HG02973 (cell line): ENCODE results near the gene TMEM235.
A peak's percentile ranks its signal among the peaks of the same experiment; 100 is the strongest.

Source experiments
- ATAC-seq: cut with Tn5 transposase; IDR thresholded peaks from one replicate; pipeline ENCODE4 v1.9.1; 2021; ENCODE audit warnings: moderate library complexity; ENCODE audit not compliant: unreplicated experiment

TMEM235 gene

DNA sequence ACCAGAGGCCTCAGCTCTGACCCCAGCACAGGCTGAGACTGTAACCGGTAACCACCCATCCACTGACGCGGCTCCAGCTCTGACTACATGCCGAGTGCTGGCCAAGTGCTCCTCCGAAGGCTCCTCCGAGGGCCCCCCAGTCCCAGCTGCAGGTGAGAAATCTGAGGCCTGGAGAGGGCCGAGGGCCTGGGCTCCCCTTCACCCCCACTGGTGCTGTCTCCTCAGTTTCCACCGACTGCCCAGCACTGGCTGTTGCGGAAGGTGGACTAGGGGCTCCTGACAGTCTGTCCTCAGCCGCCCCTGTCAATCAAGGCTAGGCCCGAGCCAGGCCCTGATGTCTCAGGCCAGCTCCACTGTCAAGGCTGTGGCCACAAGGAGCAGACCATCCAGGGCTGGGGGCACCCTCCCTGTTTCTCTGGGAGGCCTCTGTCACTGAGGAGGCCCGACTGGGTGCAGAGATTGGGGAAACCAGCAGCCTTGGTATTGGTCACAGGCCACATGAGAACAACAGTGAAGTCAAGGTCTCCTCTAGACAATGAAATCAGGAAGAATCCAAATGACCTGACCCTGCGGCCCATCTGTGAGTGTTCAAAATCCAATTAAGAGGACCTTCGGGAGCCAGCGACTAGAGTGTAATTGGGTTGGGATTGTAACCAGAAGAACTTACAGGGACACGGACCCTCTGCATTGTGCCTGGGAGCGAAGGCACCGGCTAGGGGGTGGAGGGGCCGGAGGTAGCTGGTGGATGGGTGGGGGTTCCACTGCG is 5.1 kb downstream of the TMEM235 start:
- ATAC-seq, result no peak

DNA sequence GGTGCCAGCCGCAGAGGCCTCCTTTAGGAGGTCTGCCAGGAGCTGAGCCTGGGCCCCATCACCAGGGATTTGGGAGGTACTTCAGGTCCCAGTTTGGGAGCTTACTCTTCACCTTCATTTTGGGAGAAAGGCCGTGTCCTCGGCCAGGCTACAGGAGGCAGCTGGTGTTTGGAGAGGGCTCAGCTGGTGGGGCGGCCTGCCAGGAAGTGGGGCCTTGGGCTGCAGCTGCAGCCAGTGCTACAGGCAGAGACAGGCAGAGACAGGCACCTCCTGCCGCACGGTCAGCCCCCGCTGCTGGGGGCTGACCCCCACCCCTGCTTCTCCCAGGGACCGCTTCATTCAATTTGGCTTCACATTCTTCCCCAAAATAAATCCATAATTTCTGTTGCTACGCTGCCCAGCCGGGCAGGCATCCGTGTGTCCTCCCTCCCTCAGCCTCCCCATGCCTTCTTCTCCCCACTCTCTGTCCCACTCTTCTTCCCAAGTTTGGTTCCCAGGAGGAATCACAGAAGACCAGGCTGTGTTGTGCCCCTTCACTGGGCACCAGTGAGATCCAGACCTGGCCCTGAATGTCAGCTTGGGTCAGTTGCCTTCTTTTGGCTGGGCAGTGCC is 6.1 kb downstream of the TMEM235 start:
- no peak for ATAC-seq

DNA sequence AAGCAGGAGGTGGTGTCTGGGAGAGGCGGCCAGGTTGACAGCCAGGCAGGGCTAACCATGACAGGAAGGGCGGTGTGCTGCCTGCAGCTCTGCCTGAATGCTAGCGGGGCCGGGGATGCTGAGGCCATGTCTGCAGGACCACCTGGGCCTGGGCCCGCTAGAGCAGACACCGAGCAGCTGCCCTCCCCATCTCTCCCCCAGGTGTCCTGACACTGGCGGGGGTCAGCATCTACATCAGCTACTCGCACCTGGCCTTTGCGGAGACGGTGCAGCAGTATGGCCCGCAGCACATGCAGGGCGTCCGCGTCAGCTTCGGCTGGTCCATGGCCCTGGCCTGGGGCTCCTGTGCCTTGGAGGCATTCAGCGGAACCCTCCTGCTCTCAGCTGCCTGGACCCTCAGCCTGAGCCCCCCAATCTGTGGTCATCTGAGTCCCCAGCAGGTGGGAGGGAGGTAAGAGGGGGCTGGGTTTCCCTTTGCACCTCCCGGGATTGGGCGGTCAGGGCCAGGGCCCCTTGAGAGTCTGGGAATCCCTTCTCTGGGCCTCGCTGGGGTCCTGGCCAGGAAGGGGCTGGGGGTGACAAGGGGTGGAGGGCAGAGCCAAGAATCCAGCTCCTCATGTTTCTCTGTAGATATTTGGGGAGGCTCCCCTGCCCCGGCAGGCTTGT is 7.5 kb downstream of the TMEM235 start:
- no peak for ATAC-seq

DNA sequence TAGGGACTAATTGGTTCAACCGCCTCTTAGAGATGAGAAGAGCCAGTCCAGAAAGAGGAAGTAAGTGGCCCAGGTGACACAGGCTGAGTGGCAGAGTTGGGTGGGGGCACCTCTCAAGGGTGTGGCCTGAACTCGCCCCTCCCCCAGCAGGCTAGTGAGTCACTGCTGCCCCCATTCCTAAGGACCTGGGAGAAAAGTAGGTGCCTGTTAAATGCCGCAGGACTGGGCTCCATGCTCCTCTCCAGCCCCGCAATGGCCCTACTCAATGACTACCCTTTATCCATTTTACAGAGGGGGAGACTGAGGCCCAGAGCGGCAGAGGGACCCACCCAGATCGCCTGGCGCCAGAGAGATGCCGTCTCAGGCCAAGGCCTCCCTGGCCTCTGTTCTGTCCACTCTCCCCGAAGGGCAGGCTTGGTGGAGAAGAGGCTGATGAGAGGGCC is 8.1 kb downstream of the TMEM235 start:
- no peak for ATAC-seq

DNA sequence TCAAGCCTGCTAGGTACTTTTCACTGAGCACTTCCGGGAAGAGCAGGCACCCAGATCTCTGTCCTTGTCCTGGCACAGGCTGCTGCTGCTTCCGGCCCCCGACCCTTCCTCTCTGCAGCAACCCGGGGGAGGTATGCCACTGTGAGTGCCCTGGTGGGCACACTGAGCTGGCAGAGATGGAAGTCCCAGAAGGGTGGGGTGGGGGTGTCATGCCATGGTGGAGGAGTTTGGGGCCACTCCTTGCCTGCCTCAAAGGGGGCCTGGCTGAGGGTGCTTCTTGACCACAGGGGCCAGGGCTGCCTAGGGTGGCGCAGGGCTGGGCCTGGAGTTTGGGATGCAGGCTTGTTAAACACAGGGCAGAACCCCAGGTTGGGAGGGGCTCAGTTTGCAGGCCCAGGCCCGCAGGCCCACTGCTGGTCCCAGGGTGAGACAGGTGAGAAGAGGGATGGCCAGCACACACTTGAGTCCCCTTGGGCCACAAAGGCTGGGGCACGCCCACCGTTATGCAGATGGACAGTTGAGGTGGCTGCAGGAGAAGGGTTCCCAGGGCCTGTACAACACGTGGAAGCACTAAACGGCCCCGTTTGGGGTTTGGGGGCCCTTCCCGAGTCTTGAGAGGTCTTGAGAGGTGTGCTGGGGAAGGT is 8.7 kb downstream of the TMEM235 start:
- ATAC-seq, result no peak

DNA sequence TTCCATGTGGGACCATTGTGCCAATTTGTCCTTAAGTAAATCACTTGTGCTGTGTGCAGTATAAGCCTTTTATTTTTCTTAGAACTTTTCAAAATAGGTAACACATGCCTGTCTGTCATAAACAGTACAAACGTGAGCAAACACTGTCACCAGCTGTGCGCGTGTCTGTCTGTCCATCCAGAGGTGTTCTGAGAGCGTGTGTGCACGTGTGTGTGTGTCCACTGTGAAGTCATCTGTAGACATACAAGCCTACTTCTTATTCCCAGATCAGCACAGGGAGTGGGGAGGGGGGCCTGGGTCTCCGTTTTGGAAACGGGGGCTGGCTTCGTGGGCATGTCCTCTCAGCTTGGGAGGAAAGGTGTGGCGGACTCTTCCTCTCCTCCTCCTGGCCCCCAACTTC is 9.4 kb downstream of the TMEM235 start:
- no peak for ATAC-seq

DNA sequence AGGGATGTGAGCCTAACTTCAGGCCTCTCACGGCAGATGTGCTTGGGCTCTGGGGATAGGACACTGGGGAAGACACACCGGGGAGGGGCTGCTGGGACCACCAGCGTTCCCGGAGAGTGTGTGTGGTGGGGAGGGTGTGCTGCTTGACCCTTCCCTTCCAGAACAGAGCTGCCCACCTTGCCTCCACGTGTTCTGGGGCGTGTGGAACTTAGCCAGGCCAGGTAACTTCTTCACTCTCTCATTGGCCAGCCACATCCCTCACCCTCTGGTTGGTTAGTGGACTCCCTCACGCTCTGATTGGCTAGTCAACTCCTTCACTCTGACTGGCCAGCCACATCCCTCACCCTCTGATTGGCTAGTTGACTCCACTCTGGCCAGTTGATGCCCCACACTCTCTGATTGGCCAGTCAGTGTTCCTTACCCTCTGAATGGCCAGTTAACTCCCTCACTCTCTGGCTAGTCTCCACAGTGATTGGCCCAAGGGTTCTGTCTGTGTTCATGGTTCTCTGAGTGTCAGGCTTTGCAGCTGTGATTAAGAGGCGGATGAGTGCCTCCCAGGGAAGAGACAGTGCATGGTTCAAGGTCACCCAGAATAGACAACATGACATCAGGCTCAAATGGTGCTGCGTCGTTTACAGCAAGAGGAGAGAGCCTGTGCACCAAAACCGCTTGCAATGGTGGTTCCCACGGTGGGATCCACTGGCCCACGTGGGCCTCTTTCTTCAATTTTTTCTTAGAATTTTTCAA is 10.0 kb downstream of the TMEM235 start:
- no peak for ATAC-seq

DNA sequence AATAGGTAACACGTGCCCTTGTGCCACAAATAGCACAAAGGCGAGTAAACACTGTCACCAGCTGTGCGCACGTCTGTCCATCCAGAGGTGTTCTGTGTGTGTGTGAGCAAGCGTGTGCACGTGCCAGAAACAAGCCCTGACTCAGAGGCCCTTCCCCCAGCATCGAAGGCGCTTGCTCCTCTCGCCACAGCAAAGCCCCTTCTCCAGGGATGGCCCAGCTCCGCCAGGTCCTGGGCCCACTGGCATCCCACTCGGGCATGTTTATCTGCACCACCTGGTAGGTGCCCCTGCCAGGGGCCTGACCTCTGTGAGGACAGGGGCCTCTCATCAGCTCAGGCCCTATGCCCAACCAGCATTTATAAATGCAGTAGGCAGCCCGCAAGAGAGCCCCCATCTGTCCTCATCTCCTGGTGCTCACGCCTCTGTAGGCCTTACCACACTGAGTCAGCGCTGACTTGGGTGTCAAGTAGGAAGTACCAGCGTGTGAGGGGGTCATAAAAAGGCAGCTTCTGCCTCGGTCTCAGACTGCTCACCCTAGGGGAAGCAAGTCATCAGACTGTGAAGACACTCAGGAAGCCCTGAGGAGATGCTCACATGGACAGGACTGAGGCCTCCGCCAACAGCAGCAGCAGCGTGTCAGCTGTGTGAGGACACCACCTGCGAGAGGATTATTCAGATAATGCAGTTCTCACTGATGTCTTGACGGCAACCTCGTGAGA is 10.8 kb downstream of the TMEM235 start:
- ATAC-seq, result peak; percentile 51

DNA sequence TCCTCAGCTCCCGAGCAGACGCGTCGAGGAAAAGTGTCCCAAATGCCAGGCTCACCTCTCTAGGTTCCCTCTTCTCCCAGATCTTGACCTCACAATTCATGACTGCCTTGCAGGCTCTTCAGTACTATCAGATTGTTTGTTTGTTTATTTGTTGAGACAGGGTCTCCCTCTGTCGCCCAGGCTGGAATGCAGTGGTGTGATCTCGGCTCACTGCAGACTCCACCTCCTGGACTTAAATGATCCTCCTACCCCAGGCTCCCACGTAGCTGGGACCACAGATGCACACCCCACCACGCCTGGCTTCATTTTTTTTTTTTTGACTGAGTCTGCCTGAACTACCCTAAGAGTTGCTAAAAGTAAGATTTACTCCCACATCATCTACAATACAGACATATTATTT is 15.9 kb downstream of the TMEM235 start:
- no peak for ATAC-seq

DNA sequence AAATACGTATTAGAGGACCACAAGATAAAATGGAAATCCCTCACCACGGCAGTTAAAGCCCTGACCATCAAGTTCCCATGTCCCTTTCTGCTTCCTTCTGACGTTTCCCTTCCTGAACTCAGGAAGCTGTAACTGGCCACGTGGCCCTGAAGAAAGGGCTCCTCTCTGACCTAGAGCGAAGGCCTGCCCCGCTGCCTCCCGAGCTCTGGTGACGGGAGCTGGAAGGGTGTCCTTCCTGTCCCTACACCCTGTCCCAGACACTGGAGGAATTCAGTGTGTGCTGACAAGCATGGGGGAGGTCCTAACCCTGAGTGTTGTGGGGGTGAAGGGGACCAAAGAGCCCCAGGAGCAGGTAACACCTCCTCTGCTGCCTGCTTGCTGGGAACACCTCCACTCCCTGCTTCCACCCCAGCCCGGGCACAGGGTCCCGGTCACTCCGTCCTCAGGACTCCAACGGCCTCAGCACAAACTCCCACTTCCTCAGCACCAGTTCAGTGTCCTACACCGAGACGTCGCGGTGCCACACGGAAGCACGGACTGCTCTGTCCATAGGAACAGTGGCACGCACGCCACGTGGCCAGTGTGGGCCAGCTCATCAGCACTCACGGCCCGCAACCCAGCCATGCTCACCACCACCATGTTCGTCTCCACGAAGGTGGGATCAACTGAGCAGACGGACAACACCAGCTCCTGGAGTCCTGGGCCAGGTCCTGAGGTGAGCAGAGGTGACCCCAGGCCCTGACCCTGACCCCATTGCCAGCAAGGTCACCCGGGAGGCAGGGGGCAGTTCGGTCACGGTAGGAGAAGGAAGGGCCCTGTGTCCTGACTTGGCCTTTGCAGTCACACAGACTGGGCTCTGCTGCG is 16.9 kb downstream of the TMEM235 start:
- no peak for ATAC-seq

DNA sequence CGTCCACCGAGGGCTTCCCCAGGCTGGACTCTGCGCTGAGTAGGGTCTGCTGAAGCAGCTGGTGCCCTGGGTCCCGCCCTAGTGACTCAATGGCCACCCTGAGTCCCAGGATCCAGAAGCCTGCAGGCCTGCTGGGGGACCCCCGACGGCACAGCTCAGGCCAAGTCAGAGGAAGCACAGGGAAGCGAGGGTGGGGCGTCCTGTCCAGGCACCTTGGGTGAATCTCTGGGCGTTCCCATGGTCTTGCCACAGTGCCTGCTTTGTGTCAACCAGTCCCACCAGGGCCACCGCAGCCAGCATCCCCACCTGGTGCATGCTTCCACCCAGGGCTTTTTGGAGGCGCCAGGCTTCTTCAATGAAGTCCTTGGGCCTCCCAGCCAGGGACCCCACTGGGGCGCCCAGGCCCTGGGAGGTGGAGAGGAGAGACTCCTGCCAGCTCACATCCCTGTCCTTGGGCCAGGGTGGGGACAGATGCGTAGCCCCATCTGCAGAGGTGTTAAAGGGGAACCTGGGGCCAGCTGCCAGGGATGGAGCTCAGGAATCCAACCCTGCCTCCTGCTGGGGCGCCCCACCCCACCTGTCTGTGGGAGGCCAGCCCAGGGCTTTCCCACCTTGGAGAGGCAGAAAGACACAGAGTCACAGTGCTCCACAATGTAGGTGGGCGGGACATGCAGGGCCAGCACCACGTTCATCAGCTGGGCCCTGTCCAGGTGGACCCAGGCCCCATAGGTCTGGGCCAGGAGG is 17.8 kb downstream of the TMEM235 start:
- no peak for ATAC-seq

DNA sequence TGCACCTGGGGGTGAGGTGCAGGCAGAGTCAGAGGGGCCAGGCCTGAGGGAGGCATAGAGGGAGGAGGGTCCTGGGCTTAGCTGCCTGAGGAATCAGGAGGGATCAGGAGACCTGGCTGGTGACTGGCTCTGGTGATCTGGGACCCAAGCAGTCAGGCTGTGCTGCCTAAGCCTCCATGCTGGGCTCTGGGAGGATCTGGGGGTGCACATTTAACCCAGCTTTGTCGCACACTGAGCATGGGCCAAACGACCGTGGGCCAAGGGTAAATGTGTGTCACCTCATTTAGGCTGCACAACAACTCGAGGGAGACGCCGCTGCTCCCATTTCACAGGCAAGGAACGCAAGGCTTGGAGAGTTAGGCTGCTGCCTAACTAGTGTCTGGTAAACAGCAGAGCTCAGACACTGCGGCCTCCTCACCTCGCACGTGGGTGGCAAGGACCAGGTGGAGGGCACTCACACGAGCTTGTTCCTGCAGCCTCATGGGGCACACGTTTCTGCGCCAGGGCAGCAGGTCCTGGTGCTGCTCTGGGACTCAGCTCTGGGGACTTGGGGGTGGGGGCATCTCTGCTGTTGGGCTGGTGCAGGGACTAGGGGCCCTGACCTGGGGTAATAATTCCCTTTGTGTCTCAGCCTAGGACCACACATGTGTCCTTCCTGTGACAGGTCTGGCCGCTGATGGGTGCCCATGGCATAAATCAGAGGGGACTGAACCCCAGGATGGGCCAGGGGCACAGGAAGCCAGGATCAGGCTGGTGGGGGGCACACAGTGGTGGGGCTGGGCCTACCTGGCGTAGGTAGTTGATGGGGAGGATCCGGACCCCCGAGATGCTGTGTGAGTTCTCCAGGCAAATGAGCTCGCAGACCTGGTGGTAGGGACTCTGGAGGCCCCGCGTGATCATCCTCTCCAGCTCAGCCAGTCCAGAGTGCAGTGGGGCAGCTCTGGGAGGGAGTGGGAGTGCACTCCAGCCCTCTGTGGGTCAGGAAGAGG is 18.7 kb downstream of the TMEM235 start:
- no peak for ATAC-seq

DNA sequence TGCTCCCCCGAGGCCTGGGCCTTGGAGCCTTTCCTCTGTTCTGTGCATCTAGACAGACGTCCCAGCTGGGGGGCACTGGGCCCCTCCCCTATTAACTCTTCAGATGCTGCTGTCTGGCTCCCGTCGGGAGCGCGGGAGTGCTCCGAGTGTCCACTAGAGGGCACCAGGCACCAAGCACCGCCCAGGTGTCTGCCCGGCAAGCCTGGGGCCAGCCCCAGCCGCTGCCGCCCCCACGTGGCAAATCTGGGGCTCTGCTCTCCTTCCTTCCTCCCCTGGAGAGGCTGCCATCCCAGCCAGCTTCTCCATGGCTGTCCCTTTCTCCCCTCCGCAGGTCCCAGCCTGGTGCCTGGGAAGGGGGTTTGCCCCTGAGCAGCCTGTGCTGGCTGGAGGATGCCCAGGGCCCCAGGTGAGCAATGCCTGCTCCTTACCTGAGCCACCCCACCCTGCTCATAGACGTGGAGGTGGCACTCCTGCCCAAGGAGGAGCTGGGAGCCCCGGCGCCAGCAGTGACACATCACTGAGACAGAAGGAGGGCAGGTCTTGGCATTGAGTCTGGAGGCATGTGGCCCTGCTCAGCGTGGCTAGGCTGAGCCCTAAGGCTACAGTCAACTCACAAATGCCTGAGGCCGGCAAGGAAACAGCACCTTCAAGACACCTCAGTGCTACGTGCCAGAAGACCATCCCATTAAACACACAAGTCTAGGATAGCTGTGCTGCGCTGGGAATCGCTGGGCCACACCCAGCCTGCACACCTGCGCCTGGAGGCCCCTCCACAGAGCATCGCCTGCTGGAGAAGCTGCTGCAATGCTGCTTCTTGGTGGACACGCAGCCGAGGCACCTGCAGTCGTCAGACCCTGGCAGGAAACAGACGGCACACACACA is 19.7 kb downstream of the TMEM235 start:
- ATAC-seq, result peak; percentile 51

DNA sequence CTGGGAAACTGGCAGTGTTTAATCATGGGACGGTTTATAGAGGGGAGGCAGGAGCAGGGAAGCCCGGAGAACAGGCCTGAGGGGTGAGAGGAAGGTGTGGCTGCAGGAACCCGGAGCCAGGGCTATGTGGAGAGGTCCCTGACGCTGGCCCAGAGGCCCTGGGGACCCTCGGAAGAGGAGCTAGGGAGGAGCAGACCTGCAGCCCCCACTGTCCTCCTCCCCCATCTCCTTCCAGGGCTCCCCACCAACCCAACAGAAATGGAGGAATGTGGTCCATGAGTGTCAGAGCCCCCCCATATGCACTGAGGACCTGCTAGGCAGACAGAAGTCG is 20.3 kb downstream of the TMEM235 start:
- no peak for ATAC-seq

DNA sequence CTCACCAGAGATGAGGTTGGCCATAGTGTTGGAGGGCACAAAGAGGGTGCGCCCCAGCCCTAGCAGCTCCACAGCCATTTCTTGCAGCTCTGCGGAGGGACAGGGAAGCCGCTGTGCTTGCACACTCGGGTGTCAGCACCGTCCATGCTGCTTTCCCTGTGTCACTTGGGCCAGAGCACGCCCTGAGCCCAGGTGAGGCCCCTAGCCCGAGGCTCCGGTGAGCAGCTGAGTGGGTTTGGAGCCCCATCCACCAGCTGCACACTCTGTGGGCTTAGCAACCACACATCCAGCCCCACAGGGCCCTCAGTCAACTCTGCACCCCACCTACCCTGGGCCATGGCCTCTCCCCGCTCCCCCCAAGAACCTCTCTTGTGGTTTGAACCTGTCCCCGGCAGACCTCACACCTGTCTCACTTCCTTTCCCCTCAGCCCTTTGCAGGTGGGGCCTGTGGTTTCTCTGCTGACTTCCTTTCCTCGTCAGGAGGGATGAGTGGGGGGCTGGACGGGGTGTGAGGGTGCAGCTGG is 20.7 kb downstream of the TMEM235 start:
- ATAC-seq, result no peak
